GM12872 (cell line): Measurements from ENCODE around the gene SYNGAP1.

ENCODE experiments used
- TF ChIP-seq, protein P1 (sequence below): IDR thresholded peaks from 3 replicates; pipeline ENCODE4 v1.5.1; 2011; ENCODE audit warnings: low read depth, mild to moderate bottlenecking, low read length, moderate library complexity; ENCODE audit not compliant: insufficient read depth

Gene SYNGAP1

DNA sequence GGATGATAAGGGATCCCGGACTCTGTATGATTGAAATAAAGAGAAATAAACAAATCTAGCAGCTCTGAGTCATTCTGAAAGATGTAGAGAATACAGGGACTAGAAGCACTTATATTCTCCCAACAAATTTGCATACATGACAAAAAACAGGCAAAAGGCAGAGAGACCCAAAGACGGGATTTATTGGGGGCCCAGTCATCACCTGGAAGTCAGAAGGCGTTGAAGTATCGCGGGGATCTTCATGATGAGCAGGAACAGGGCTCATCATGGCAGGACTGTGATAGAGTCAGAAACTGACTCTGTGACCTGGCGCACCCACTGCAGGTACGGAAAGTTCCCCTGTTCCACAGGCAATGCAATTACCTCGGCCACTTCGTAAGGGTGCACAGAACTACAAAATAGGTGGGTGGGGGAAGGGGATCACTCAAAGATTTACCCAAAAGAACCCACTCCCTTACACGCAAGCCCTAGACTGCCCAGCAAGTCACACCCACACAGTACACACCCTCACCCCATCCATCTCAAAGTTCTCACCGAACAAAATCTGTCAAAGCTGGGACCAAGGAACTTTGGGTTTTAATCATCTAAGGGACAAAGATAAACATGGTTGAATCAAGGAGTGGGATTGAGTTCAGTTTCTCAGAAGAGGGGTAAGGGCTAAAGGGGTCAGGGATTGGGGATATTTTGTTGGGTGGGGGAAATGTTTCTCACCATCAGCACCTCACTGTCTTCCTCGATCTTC, 3.3 kb upstream of the SYNGAP1 start:
- TF ChIP-seq, protein P1, sequence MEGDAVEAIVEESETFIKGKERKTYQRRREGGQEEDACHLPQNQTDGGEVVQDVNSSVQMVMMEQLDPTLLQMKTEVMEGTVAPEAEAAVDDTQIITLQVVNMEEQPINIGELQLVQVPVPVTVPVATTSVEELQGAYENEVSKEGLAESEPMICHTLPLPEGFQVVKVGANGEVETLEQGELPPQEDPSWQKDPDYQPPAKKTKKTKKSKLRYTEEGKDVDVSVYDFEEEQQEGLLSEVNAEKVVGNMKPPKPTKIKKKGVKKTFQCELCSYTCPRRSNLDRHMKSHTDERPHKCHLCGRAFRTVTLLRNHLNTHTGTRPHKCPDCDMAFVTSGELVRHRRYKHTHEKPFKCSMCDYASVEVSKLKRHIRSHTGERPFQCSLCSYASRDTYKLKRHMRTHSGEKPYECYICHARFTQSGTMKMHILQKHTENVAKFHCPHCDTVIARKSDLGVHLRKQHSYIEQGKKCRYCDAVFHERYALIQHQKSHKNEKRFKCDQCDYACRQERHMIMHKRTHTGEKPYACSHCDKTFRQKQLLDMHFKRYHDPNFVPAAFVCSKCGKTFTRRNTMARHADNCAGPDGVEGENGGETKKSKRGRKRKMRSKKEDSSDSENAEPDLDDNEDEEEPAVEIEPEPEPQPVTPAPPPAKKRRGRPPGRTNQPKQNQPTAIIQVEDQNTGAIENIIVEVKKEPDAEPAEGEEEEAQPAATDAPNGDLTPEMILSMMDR = no peak

DNA sequence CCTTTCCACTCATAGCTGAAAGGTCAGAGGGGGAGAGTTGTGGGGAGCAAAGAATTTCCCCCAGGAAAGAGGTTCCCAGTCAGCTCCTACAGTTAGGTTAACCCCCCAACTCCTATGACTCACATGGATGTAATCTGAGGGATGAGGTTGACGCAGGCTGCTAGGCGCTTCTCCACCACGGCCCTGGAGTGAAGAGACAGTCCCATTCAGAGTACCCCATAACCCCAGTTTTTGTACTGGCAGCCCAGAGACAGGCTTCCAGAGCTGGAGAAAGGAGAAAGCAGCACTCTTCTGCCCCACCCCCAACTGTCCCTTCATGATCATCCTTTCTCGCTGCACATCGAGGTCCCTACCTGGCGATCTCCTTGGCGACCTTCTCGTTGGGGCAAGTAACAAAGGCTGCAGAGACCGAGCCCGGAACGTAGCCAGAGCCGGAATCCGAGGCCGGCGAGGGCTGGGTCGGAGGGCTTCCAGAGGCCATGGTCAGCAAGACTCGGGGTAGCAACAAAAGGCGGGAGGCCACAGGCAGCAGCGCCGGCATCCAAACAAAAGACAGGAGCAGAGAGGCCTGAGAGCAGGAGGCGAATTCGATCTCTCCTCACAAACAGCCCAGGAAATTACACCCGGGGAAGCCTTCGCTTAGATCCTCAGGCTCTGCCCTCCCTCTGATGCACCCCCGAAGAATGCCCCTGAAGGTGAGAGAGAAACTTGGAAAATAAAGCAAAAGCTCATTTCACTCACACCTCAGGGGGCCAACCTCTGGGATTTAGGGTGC, 2.5 kb upstream of the SYNGAP1 start:
- TF ChIP-seq, protein P1 = no peak

DNA sequence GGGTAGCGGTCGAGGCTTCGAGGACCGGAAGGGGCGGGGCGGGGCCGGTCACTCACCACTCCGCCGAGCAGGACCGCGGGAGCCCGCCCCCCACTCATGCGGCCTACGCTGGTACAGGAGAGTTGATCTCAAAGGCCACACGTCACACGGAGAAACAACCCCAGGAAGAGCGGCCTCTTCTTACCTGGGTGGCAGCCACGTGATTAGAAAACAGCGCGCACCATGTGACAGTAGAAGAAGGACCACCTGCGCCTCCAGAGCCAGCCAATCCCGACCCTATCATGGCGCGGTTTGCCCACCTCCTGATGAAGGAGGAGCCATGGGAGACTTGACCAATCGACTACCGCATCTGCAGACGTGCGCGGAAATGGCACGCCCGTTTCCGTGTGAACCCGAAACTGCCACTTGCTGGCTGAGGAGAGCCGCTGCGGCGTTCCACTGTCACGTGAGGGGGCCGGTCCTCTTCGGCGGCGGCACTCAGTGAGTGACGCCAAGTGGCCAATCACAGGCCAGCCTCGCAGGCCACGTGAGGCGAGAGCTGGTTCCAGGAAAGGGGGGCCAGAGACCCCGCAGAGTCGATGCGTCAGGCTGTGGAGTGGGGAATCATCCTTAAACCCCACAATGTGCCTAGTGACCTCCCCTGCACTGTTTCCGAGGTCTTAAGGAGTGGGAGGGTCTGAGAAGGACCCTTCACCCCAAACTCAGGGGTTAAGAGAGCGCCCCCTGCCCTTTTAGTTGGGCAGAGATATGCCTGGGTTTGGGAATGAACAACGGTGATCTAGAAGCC, 1.8 kb upstream of the SYNGAP1 start, which contains the start of gene CUTA:
Gene CUTA (minus strand): TSS at position 205 of the 787 bp plus-strand sequence. CDS start 107 bp downstream, at position 98.
- TF ChIP-seq, protein P1 = peak; percentile 67

DNA sequence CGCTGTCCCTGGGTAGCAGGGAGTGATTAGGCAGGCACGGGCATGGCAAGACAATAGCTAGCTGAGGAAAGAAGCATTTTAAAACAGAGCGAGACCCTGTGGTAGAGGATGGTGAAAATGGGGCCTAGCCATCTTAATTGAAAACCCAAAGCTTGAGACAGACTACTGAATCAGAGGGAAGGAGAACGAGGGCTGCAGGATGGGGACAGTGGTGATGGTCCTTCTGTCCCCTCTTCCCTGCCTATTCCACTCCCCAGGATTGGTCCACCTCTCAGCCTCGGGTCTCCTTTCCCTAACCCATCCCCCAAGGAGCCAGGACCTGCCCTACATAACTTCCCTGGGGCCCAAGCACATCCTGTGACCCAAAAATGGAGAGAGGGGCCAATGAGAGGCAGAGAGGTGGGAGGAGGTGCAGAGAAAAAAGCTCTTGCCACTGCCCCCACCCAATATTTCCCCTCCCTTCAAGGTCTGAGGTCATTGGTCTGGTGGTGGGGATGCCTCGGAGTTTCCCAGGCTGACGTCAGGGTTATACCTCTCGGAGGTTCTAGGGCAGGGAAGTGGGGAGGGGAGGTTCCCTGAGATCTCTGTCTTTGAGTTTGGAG, 1.1 kb upstream of the SYNGAP1 start:
- TF ChIP-seq, protein P1 = no peak

DNA sequence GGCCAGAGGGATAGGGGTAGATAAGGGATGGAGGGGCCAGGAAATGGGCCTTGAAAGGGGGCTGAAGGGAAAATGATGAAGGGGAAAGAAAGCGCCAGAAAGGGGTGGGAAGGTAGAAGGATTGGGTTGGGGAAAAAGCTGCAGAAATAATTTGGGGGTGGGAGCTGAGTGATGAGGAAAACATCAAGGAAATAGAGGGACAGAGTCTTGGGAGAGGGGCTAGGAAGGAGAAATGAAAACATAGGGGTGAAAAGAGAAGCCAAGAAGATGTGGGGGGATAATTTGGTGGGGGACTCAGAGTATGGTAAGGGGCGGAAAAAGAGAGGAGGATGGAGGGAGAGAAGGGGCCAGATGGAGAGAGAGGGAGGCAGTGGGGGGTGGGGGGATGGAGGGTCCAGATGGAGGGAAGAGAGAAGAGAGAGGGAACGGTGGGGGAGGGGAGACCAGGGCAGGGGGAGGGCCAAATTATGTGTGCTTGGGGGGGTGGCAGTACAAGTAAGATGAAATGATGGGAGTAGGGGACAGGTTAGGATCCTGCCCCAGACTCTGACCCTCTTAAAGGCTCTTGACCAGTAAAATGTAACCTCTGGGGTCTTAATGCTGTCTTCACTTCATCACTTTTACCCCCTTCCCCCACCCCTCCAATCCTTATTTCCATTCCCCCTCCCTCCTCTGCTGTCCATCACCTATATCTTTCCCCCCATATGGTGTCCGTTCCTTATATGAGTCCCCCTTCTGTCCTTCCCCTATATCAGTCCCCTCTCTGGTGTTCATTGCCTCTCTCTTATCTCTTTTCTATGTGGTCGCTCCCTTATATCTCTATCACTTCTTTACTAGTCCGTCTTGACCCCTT, 852 bp downstream of the SYNGAP1 start:
- TF ChIP-seq, protein P1 = no peak

DNA sequence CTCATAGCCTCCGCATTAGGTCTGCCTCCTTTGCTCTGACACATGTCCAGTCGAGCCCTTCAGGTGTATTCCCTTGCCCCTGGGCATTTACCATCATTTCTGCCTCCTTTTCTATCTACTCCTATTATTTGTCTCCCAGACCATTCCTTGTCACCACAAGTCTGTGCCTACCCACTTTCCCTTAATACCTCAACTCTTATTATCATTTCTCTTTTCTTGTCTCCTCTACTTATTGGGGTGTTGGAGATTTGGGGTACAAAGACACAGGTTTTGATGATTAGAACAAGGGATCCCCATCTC, 1.4 kb downstream of the SYNGAP1 start:
- TF ChIP-seq, protein P1 = no peak
